Stromal cell of bone marrow (primary cell): ENCODE data around the gene NLGN4X.
"Not testable (repeated sequence)": the region's sequence is repeated elsewhere in the genome, so short reads cannot be mapped to it uniquely, and the experiment has no call there.

Source experiments
- DNase-seq: peaks from one replicate; pipeline ENCODE4 v3.0.0-alpha.2; 2012; ENCODE audit warnings: low read depth

The NLGN4X gene

DNA sequence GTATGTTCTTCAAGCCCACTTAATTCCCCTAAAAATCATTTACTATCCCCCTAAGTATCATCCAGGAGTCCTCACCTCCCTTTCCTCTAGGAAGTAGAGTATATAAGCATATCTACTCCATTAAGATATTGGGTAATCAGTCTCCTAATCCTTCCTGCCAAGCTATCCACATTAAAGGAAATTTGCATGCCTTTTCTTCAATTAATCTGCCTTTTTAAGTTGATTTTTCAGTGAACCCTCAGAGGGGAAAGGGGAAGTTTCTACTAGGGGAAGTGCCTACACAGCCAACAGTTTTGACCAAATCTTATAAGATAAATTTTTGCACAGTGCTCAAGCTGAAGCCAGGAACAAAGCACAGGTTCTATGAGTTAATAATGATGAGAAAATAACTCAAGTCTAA is 222.8 kb downstream of the NLGN4X start:
- DNase-seq = no peak

DNA sequence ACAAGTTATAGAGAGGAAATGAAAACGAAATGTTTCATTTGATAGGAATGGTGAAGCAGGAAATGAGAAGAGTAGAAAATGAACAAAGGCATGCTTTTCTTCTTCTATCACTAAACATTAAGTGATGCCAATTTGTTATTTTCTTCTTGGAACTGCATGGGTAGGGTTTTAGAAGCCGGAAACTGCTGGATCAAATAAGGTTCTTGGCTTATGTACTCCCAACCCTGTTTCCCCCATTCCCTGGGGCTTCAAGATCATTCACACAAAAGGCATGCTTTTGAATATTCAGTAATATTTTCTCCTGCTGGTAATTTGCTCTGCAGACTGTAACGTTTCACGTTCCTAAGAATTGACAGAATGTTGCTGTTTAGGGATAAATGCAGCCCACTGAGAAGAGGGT is 224.1 kb downstream of the NLGN4X start:
- peak; percentile 16 for DNase-seq

DNA sequence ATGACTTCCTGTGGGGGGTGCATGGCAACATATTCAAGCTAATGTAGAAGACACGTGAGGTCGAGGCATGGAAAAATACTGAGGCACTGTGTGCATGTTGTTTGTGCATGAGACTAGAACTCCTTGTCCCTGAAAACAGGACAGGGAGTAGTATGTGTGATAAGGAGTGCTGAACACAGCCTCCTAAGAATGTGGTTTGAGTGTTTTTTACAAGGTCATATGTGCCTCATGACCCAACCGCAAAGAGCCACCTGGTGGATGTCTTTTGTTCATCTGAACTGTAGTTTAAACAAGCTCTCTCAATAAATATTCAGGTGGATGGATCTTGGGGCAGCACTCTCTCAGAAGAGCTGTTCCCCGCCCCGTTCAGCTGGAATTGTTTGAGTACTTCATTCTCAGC is 226.6 kb downstream of the NLGN4X start:
- no peak for DNase-seq

DNA sequence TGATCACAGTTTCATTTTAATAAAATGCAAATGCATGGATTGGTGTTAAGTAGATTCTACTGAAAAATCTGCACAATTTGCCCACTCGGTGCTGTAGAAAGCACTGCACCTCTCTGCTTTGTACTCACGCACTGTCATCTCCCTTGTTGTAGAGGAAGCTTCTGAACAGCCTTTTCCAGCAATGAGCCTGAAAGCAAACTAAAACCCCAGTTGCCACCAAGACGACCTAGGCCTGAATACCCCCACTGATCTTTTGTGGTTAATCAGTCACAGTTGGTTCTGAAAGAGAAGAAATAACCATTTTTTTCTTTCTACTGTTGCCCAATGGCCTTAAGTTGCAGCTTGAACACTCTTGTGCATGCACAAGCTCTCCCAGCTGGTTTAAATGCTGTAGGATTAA is 229.8 kb downstream of the NLGN4X start:
- DNase-seq = no peak

DNA sequence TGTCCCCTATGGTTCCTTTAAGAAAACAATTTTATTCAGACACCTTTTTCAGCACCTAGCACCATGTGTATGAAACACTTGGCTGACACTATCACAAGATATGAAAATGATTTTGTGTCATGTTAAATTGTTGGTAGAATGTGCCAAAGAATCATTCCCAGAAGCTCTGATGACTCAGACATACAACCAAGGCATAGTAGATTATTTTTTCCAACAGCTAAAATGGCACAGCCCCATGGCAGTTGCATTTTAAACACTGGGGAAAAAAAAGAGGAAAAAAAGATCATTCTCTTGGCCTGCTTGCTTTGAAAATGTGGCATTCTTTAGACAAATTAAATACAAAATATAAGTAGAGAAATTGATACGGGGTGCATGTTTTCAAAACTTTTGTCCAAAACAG is 230.2 kb downstream of the NLGN4X start:
- DNase-seq = peak; percentile 2

DNA sequence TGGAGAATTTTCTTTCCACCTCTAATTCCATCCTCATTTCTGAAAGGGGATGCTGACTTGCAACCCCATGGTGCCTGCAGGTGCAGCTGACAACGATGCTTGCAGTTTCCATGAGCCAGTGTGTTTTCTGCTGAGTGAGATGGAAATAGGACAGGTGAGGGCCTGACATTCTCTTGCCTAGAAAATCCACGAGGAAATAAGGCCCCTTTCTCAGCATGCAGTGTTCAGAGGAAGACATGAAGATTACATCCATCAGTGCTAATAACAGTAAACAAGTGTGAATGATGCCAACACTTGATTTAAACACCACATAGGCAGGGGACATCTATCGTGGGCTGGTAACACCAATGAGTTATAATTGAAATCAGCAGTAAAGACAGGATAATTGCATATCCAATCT is 237.3 kb downstream of the NLGN4X start:
- no peak for DNase-seq

DNA sequence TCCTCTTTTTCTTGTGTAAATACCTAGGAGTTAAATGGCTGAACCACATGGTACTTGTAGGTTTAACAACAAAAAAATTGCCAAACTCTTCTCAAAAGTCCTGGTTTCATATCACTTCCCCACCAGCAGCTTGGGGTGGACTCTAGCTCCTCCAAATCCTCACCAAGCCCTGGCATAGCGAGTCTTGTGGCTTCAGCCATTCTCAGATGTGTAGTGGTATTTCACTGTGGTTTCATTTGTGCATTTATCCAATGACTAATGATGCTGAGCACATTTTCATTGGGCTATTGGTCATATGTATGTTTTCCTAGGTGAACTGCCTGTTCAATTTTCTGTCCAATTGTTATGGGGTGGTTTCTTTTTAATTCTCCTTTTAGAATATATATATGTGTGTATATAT is 249.3 kb downstream of the NLGN4X start:
- DNase-seq = no peak

DNA sequence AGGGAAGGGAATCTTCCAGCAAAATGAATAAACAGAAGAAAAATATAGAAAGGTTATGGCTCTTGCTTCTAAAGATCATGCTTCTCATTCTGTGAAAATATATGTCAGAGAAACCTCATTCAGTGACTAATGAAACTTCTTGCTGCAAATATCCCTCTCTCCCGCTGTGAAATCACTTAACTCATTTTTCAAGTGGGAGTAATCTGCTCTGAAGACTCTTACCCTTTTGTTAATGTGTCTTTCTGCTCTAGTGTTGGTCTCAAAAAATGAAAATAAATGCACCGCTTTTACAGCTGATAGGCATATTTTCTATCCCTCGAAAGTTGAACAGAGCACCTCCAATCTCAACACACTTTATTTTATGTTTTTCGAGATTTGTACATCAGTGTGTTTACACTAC is 252.3 kb downstream of the NLGN4X start:
- no peak for DNase-seq

DNA sequence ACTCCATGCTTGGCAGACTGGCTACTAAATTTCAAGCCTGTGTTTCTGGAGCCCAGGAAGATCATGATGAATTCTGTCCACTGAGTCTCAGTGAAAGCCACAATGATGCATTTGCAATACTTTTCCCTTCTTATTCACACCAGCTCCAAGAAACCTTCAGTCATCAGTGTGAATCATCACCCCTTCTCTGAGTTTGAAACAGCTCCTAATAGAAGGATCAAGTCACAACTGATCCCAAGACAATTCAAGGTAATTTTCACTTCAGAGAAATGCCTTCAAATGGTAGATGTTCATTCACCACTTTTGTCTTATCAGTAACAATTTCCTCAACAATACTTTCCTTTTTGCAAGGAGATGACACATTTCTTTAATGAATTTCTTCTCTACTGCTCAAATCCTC is 257.4 kb downstream of the NLGN4X start:
- DNase-seq = peak; percentile 28

DNA sequence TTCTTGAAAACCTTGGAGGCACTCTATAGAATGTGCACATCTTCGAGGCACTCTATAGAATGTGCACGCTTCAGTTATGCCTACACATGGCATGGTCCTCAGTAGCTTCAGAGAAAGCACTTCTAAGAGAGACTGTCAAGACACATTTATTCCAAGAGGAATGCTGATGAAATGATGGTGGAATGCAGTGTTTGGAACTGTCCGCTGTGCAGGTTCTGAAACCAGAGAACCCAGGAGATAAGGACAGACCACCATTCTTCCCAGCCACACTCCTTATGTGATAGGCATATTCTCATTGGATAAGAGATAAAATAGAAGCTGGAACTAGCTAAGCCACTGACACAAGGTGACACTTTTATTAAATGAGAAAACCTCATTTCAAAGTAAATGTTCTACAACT is 263.3 kb downstream of the NLGN4X start:
- no peak for DNase-seq

DNA sequence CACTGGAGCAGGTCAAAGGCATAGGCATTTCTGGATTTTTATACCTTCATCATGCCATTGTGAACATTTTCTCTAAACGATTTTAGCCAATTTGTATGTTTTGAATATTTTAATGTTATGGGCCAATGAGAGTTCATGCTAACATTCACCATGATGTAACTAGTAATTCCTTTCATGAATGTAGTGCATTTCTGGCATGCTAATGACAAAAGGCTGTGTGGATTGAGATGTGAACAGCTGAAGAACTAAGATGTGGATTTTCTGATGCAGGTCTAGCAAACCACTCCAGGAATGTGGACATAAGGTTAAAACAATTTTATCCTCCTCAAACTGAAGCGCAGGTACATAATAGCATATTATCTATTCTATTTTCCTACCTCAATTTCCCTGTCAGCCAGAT is 269.4 kb downstream of the NLGN4X start:
- DNase-seq = no peak

DNA sequence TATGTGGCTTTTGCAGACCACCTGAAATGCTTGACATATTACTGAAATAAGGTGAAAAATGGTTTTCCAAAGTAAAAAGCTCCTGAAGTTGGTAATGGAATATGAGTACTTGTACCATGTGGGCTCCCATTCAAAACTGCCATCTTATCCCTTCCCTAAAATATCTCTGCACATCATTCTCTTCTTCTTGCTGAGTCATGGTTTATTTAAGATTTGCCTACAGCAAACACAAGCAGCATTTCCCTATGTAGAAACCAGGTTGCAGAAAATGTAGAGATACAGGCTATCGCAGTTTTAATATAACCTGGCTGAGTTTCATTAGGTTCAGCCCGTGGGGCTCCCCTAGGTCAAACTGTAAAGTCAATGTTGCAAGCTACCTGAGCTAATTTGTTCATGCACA is 270.1 kb downstream of the NLGN4X start:
- no peak for DNase-seq

DNA sequence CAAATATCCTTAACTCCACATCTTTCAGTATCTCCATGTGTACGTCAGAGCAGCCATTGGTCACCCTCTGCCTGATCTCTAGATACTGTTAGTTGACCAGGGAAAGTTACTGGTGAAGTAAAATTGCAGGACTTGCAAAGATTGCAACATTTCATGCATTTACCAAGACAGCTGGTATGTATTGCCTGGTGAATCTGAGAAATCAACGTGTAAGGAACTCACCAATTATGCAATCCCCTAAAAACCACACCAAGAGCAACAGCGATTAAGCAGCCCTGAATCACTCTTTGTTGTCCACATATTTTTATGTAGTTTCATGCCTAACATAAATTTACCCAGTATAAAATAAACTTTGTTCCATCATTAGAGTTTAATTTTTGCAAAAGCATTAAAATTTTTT is 271.2 kb downstream of the NLGN4X start:
- peak; percentile 30 for DNase-seq

DNA sequence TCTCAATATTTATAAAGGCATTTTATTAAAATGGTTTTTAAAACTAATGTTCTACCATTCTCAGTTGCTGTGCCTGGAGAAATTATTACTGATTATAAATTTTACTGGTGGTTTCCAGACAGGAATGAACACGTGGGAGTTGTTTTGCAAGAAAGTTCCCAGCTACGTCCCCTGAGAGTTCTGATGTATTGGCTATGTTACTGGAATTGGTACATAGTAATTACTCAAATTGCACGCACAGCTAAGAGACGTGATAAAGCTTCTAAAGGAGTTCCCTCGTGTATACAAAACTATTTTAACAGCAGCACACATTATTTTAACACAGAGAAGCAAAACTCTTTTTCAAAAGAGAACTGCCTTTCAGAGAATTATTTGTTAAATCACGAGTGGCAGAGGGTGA is 292.2 kb downstream of the NLGN4X start:
- DNase-seq = peak; percentile 52

DNA sequence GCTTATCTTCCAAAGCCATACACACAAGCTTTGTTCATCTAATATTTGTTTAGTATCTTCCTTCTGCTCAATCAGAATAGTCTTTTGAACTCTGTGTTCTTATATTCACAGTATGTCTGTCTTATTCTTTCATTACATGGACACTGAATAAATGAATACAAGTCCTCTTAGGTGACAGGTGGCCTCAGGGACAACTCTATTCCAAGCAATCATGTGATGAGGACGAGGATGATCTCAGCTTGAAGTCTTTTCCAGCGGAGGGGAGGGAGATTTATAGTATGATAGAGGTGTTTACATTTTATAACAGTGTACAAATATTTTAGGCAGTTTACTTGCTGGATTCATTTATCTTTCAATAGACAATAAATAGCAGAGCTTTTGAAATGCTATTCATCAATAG is 300.4 kb downstream of the NLGN4X start:
- no peak for DNase-seq

DNA sequence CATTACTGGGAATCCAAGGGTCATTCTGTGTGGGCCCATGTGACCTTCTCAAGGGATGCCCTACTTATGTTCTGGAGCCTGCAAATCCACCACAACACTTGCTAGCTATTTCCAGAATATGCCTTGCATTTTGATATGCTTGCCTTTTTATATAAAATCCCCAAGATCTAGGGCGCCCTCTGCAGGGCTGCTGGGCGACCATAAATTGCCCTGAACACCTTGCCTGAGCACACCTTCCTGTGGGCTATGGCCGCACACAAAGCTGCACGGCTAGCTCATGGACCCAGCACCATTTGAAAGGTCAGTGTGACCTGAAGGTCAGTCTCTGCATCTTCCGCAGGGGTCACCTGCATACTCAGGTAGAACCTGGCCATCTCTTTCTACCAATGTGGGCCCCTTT is 311.7 kb downstream of the NLGN4X start:
- DNase-seq = no peak

DNA sequence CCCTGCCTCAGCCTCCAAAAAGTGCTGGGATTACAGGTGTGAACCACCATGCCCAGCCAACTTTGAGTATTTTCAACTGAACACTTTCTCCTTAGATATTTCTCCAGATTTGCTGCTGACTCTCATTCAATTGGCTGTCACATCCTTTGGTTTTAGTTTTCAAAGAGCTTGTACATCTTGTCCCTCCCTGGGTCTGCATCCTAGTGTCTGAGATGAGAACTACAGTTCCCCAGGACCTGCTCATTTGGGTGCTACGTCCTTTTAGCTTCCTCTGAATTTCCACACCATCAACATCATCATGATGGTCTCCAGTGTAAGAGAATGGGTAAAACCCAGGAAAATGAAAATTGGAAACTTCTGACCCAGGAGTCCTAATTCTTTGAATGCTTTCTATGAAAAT is 312.9 kb downstream of the NLGN4X start:
- no peak for DNase-seq

DNA sequence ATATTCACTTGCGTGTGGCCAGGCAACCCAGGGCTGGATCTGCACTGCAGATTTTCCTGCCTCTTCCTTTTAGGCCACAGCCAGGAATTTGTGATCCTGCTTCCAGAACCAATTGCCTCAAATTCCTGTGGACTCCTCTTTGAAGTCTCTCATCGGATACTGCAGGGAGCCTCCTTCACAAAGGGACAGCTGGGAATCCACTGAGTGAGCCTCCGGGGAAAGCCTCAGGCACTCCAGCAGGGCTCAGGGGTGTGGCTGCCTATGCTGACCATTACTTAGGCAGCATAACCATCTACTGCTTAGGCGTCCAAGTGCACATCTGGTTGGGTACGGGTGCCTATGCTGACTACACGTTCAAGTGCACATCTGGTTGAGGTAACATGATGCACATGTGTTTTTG is 321.5 kb downstream of the NLGN4X start:
- no peak for DNase-seq

DNA sequence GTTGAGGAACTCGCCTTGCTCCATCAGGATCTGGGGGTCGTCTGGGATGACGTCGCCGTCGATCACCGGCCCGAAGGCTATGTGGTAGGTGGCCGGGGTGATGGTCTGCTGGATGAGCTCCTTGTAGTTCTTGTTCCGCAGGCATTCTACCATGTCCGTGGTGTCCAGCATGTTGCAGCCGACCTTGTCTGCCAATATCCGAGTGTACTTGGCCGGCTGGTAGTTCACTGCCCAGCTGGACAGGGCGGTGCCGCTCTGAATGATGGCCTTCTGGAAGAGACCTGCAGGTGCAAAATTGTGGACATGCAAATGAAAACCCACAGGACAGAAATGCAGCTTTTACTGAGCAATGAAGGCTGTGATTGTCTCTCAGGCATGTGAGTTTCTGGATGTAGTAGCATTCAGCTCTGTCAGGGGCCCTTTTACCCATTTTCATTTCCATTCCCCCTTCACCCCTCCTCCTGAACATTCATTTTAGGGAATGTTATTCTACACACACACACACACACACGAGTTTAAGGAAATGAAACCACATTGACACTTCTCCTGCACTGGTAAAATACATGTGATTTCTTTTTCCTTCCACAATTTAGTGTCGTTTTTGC is 325.0 kb downstream of the NLGN4X start:
- DNase-seq = not testable (repeated sequence)

DNA sequence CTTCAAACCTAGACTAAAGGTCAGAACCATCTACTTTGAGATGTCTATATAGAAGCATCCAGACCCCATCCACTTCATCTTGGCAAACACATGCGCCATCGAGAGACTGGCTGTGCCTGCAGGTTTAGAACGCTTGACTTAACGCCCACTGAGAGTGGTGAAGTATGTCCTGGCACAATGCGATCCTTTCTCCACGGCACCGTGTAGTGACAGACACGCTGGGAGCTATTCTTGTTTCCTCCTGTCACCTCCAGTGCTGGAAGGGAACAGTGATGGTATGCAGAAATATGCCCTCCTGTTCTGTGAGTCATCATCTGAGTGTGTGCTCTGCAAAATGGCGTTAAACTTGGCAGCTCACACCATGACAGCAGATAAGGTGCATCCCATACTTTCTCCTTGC is 330.2 kb downstream of the NLGN4X start:
- no peak for DNase-seq

DNA sequence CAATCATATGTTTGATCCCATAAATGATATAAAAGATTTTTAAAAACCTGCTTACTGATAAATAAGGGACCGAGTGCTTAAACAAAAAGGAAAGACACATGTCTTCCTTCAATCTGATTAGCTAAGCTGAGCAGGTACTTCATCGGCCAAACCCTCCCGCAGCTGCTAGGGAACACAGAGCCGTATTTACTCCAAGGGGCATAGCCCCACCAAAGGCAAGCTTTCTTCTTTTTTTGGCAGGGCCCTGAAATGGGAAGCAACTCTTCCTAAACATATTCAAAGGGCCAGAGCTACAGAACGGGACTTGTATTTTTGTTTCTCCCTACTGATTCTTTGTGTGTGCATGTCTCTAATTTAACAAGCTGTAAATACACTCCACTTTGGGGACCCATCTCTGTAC is 337.3 kb downstream of the NLGN4X start:
- DNase-seq = no peak

DNA sequence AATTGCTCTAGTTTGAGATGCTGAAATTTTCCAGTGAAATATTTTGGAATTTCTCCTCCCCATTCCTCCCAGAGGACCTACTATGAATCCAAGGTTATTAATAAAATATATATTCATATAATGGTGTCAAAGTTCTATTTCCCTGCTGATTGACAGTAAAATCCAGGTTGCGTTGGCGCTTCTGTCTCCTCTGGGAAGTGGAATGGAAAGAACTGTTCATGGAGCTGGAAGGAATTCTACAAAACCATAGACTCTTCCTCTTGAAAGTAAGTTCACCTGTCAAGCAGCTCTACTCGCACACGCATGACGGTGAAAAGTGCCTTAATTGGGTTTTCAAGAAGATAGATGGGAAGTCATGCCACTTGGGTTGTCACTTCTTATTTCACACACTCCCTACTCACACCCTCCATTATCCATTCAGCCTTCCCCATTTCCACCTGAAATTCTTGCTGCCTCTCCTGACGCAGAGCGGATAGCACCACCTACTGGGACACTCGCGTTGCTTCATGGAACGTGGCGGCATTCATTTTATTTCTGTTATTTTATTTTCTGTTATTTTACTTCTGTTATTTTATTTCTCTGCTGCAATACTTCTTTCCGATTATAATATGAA is 351.6 kb downstream of the NLGN4X start:
- peak; percentile 1 for DNase-seq

DNA sequence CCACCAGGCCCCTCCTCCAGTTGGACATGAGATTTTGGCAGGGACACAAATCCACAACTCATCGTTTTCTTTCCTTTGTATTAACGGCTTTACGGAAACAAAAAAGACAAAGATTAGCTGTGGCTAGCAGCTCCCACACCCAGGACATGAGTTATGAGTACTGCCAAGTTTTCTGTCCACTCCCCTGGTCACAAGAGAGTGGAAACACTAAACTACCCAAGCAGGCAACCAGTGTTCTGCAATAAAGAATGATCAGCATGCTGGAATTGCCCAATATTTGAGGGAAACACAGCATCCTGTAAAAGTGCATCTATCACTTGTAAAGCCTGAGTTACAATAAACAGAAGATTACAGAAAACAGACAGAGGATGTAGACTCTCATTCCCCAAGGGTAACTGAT is 358.4 kb downstream of the NLGN4X start:
- peak; percentile 1 for DNase-seq

DNA sequence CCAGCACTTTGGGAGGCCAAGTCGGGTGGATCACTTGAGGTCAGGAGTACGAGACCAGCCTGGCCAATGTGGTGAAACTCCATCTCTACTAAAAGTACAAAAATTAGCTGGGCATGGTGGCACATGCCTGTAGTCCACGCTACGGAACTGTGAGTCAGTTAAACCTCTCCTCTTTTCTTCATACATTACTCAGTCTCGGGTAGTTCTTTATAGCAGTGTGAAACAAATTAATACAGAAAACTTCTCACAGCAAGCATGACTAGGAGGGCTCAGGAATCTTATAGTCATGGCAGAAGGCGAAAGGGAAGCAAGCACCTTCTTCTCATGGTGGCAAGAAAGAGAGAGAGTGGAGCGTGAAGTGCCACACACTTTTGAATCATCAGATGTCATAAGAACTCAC is 358.9 kb downstream of the NLGN4X start:
- no peak for DNase-seq

DNA sequence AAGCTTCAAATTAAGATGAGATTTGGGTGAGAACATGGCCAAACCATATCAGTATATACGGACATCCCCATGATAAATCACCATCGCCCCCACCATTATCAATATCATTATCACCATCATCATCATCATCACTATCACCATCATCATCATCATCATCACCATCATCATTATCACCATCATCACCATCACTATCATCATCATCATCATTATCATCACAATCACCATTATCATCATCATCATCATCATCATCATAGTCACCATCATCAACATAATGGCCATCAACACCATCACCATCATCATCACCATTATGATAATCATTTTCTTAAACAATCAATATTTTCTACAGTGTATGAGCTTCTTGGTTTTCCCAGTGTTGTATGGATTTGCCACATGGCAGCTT is 360.9 kb downstream of the NLGN4X start:
- DNase-seq = no peak
